ENCODE measurements around the gene DNA2. TPM values are rescaled to one million over a fixed set of nuclear protein-coding genes. Genes with fewer than 3 reads are reported as not detected.
A peak's percentile ranks its signal among the peaks of the same experiment; 100 is the strongest.
"Not testable (repeated sequence)": the region's sequence is repeated elsewhere in the genome, so short reads cannot be mapped to it uniquely, and the experiment has no call there.

Gene DNA2
- total and polyA plus RNA-seq, 2 of the 4 experiments (the other 2 are of a cell fraction) = 3.9 to 5.6 TPM

GRCh38 chr10:68516766-68517165 lies 45.0 kb upstream of the DNA2 start:
- DNase-seq (peak; percentile 87), ATAC-seq (ENCODE audit: low read depth) (peak; percentile 85)
- Histone ChIP-seq H2AK5ac (ENCODE audit: low read depth, low read length) (no peak overlapping the region), H3K27ac (ENCODE audit: insufficient read depth, low read length) (no peak overlapping the region), H3K4me3 (ENCODE audit: insufficient read depth, low read depth, low read length) (no peak overlapping the region), H3K4ac (ENCODE audit: low read depth, low read length) (no peak overlapping the region), H3K23ac (ENCODE audit: low read depth, low read length) (no peak overlapping the region), H3K36me3 (ENCODE audit: control insufficient read depth, insufficient read depth, low read length) (peaks cover 4% of the 10 kb centered on the region), H2AK9ac (replicated peaks; ENCODE audit: low read depth, low read length, poor library complexity) (no peak overlapping the region), H3K18ac (ENCODE audit: low read depth, low read length) (no peak overlapping the region), H2BK15ac (ENCODE audit: low read depth, low read length) (no peak overlapping the region), H3K27me3 (ENCODE audit: control insufficient read depth, insufficient read depth, low read length) (no peaks in the 10 kb centered on the region), H3K4me2 (ENCODE audit: low read depth, low read length) (no peak overlapping the region), H3K79me1 (ENCODE audit: low read depth in 1 of 2, low read length in 2 of 2) (peaks cover 0 to 37% of the 10 kb centered on the region in 2 experiments; a peak in 1 of 4 replicates), H2BK120ac (ENCODE audit: low read depth, low read length) (no peak overlapping the region), H3K4me1 (ENCODE audit: control insufficient read depth, insufficient read depth, low read length) (peaks cover 2% of the 10 kb centered on the region), H3K56ac (ENCODE audit: extremely low read depth, insufficient read depth, low read length) (no peak overlapping the region), H2BK5ac (ENCODE audit: low read depth, low read length, poor library complexity, severe bottlenecking) (peak overlapping the region; percentile 18), H4K91ac (ENCODE audit: insufficient read depth, low read depth, low read length) (no peak overlapping the region), H4K8ac (ENCODE audit: low read depth in 2 of 2, low read length in 2 of 2) (no peak overlapping the region), H3K9me3 (ENCODE audit: control insufficient read depth, insufficient read depth, low read length) (no peaks in the 10 kb centered on the region), H4K5ac (ENCODE audit: low read depth, low read length) (no peak overlapping the region), H4K20me1 (ENCODE audit: insufficient read depth, low read length) (no peaks in the 10 kb centered on the region), H3K9me1 (ENCODE audit: insufficient read depth, low read length) (no peaks in the 10 kb centered on the region), H2AFZ (replicated peaks; ENCODE audit: low read length, poor library complexity) (no peak overlapping the region), H2BK20ac (ENCODE audit: low read depth, low read length) (no peak overlapping the region), H3K14ac (replicated peaks; ENCODE audit: low read depth, low read length) (no peak overlapping the region), H3K9ac (ENCODE audit: low read depth, low read length) (no peak overlapping the region)
- CTCF ChIA-PET = no interaction called here
- dilution Hi-C loops (cut with HindIII; ENCODE audit: low sequenced_read_pairs, unreplicated experiment) (no loop called here), in situ Hi-C loops (cut with MboI; ENCODE audit: low sequenced_read_pairs) (no loop called here), intact Hi-C loops (cut with micrococcal nuclease) (no loop called here)
- no CpG with 5 or more reads among the region's 4 CpGs for WGBS, 2 experiments (ENCODE audit: extremely low coverage in 2 of 2, insufficient read length in 1 of 2)
- POLR2A ChIA-PET (ENCODE audit: unreplicated experiment) = no interaction called here
- BruUV-seq (replicated peaks) = no TSS peak
- TF ChIP-seq CHD1 (IDR thresholded peaks at IDR 0.05; ENCODE audit: low read depth, low read length) (no peak), RFX5 (IDR thresholded peaks at IDR 0.05; ENCODE audit: low read depth, low read length) (no peak)

GRCh38 chr10:68516216-68516615 lies 44.4 kb upstream of the DNA2 start:
- H3K79me1 ChIP-seq (ENCODE audit: low read depth in 1 of 2, low read length in 2 of 2) = peaks cover 0 to 41% of the 10 kb centered on the region in 2 experiments; a peak in 2 of 4 replicates
- H4K20me1 ChIP-seq (ENCODE audit: insufficient read depth, low read length); CTCF ChIA-PET; H3K18ac ChIP-seq (ENCODE audit: low read depth, low read length); intact Hi-C loops (cut with micrococcal nuclease); H3K4me3 ChIP-seq (ENCODE audit: insufficient read depth, low read depth, low read length); H3K4me2 ChIP-seq (ENCODE audit: low read depth, low read length); H2BK5ac ChIP-seq (ENCODE audit: low read depth, low read length, poor library complexity, severe bottlenecking); BruUV-seq (replicated peaks); DNase-seq; H3K9me3 ChIP-seq (ENCODE audit: control insufficient read depth, insufficient read depth, low read length); ATAC-seq (ENCODE audit: low read depth); H3K14ac ChIP-seq (replicated peaks; ENCODE audit: low read depth, low read length); H3K36me3 ChIP-seq (ENCODE audit: control insufficient read depth, insufficient read depth, low read length); H3K4ac ChIP-seq (ENCODE audit: low read depth, low read length); H2AK9ac ChIP-seq (replicated peaks; ENCODE audit: low read depth, low read length, poor library complexity); H3K9me1 ChIP-seq (ENCODE audit: insufficient read depth, low read length); H4K8ac ChIP-seq (ENCODE audit: low read depth in 2 of 2, low read length in 2 of 2); H2BK20ac ChIP-seq (ENCODE audit: low read depth, low read length); H3K56ac ChIP-seq (ENCODE audit: extremely low read depth, insufficient read depth, low read length); H2BK120ac ChIP-seq (ENCODE audit: low read depth, low read length); H3K4me1 ChIP-seq (ENCODE audit: control insufficient read depth, insufficient read depth, low read length); H3K27me3 ChIP-seq (ENCODE audit: control insufficient read depth, insufficient read depth, low read length); H2AK5ac ChIP-seq (ENCODE audit: low read depth, low read length); in situ Hi-C loops (cut with MboI; ENCODE audit: low sequenced_read_pairs); H3K27ac ChIP-seq (ENCODE audit: insufficient read depth, low read length); H3K9ac ChIP-seq (ENCODE audit: low read depth, low read length); H4K5ac ChIP-seq (ENCODE audit: low read depth, low read length); H3K23ac ChIP-seq (ENCODE audit: low read depth, low read length); dilution Hi-C loops (cut with HindIII; ENCODE audit: low sequenced_read_pairs, unreplicated experiment); H2AFZ ChIP-seq (replicated peaks; ENCODE audit: low read length, poor library complexity); H4K91ac ChIP-seq (ENCODE audit: insufficient read depth, low read depth, low read length); H2BK15ac ChIP-seq (ENCODE audit: low read depth, low read length); POLR2A ChIA-PET (ENCODE audit: unreplicated experiment): not testable (repeated sequence)
- WGBS, 2 experiments (ENCODE audit: extremely low coverage in 2 of 2, insufficient read length in 1 of 2) = no CpG with 5 or more reads among the region's 2 CpGs

Data from IMR-90 (cell line).